ENCODE results near the gene KIAA0513. TPM values are rescaled to one million over a fixed set of nuclear protein-coding genes. Genes with fewer than 3 reads are reported as not detected.

The KIAA0513 gene
- total RNA-seq, 4 donors from 2014 or later: 6.2 to 8.4 (median 7.5) TPM

- DNase-seq: no peak
- Histone ChIP-seq H3K4me1 (no peaks in the 10 kb centered on the region), H3K9me3 (no peaks in the 10 kb centered on the region), H3K27ac (no peak overlapping the region), H3K4me3 (replicated peaks in 1 of 3) (no peak overlapping the region), H3K36me3 (peaks cover 0 to 5% of the 10 kb centered on the region in 2 donors), H3K27me3 (no peaks in the 10 kb centered on the region)
- 92% methylated on average over 6 of the region's 6 CpGs for WGBS, 2 donors
- TF ChIP-seq POLR2A (IDR thresholded peaks at IDR 0.05) (no peak), CTCF (IDR thresholded peaks at IDR 0.05) (no peak)
- intact Hi-C loops (cut with DNase I): no loop called here
Observed at GRCh38 chr16:85064186-85064585, 36.6 kb downstream of the KIAA0513 start.

GRCh38 chr16:85065099-85065498 lies 37.5 kb downstream of the KIAA0513 start:
- Histone ChIP-seq H3K36me3 (peaks cover 0 to 5% of the 10 kb centered on the region in 2 donors), H3K9me3 (no peaks in the 10 kb centered on the region), H3K27me3 (no peaks in the 10 kb centered on the region), H3K4me1 (no peaks in the 10 kb centered on the region), H3K27ac (no peak overlapping the region), H3K4me3 (replicated peaks in 1 of 3) (no peak overlapping the region)
- 92 to 95% methylated on average over 11 of the region's 13 CpGs for WGBS, 2 donors
- TF ChIP-seq CTCF (IDR thresholded peaks at IDR 0.05): no peak
- no peak for TF ChIP-seq POLR2A (IDR thresholded peaks at IDR 0.05)
- intact Hi-C loops (cut with DNase I): no loop called here
- DNase-seq: no peak

GRCh38 chr16:85066346-85066885 lies 38.8 kb downstream of the KIAA0513 start:
- no peaks in the 10 kb centered on the region for H3K4me1 ChIP-seq
- H3K36me3 ChIP-seq: peaks cover 0 to 5% of the 10 kb centered on the region in 2 donors
- WGBS, 2 donors: 92 to 97% methylated on average over 12 of the region's 12 CpGs
- intact Hi-C loops (cut with DNase I): no loop called here
- no peak overlapping the region for H3K27ac ChIP-seq
- no peak for TF ChIP-seq POLR2A (IDR thresholded peaks at IDR 0.05)
- no peak for TF ChIP-seq CTCF (IDR thresholded peaks at IDR 0.05)
- H3K27me3 ChIP-seq: no peaks in the 10 kb centered on the region
- no peaks in the 10 kb centered on the region for H3K9me3 ChIP-seq
- no peak for DNase-seq
- H3K4me3 ChIP-seq (replicated peaks in 1 of 3): no peak overlapping the region

- Histone ChIP-seq H3K4me1 (no peaks in the 10 kb centered on the region), H3K27me3 (no peaks in the 10 kb centered on the region), H3K9me3 (no peaks in the 10 kb centered on the region), H3K36me3 (peaks cover 0 to 5% of the 10 kb centered on the region in 2 donors), H3K4me3 (replicated peaks in 1 of 3) (no peak overlapping the region), H3K27ac (no peak overlapping the region)
- 94 to 97% methylated on average over 15 to 17 of the region's 18 CpGs for WGBS, 2 donors
- TF ChIP-seq CTCF (IDR thresholded peaks at IDR 0.05) (no peak), POLR2A (IDR thresholded peaks at IDR 0.05) (no peak)
- intact Hi-C loops (cut with DNase I): no loop called here
- DNase-seq: no peak
Observed at GRCh38 chr16:85067024-85067423, 39.4 kb downstream of the KIAA0513 start.

GRCh38 chr16:85067426-85067825 lies 39.8 kb downstream of the KIAA0513 start:
- 42 to 66% methylated on average over 6 to 8 of the region's 8 CpGs for WGBS, 2 donors
- intact Hi-C loops (cut with DNase I): no loop called here
- Histone ChIP-seq H3K27me3 (no peaks in the 10 kb centered on the region), H3K4me3 (replicated peaks in 1 of 3) (no peak overlapping the region), H3K27ac (no peak overlapping the region), H3K4me1 (no peaks in the 10 kb centered on the region), H3K9me3 (no peaks in the 10 kb centered on the region), H3K36me3 (peaks cover 0 to 5% of the 10 kb centered on the region in 2 donors)
- DNase-seq: no peak
- TF ChIP-seq POLR2A (IDR thresholded peaks at IDR 0.05): no peak
- no peak for TF ChIP-seq CTCF (IDR thresholded peaks at IDR 0.05)

All from thyroid gland (tissue), 4 donors.